Measurements from ENCODE around the gene PDE4B. TPM values are rescaled to one million over a fixed set of nuclear protein-coding genes. Genes with fewer than 3 reads are reported as not detected.

PDE4B gene
- total RNA-seq, 4 donors from 2014 or later = 3.7 to 16.6 (median 5.1) TPM

GRCh38 chr1:65826782-65827181 is 34.1 kb downstream of the PDE4B start:
- Histone ChIP-seq H3K27me3 (no peaks in the 10 kb centered on the region), H3K4me1 (no peaks in the 10 kb centered on the region), H3K27ac (replicated peaks in 1 of 4) (no peak overlapping the region), H3K9me3 (no peaks in the 10 kb centered on the region), H3K36me3 (no peaks in the 10 kb centered on the region), H3K4me3 (no peak overlapping the region)
- WGBS = 79% methylated on average over 3 of the region's 3 CpGs
- no peak for TF ChIP-seq POLR2A (IDR thresholded peaks at IDR 0.05; ENCODE audit: low read depth)
- no peak for TF ChIP-seq EP300 (IDR thresholded peaks at IDR 0.05)
- no peak for TF ChIP-seq POLR2AphosphoS5 (IDR thresholded peaks at IDR 0.05)
- TF ChIP-seq CTCF (IDR thresholded peaks at IDR 0.05) = no peak
- intact Hi-C loops (cut with DNase I) = no loop called here
- no peak for DNase-seq (ENCODE audit: extremely low spot score)

DNA sequence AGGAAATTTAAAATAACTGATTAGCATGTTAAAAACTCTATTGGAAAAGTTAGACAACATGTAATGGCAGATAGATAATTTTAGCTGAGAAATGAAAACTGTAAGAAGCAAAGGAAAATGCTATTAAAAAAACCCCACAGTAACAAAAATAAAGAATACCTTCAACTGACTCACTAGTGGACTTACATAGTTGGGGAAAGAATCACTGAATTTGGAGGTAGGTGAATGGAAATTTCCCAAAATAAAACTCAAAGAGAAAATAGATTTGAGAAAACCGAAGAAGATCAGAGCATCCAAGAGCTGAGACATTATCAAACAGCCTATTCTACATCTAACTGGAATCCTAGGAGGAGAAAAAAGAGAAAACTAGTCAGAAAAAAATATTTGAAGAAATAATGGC is 34.7 kb downstream of the PDE4B start:
- WGBS = 97% methylated on average over 1 of the region's 1 CpG
- no peak for DNase-seq (ENCODE audit: extremely low spot score)
- H3K4me3 ChIP-seq = no peak overlapping the region
- H3K9me3 ChIP-seq = no peaks in the 10 kb centered on the region
- TF ChIP-seq CTCF (IDR thresholded peaks at IDR 0.05) = no peak
- TF ChIP-seq POLR2A (IDR thresholded peaks at IDR 0.05; ENCODE audit: low read depth) = no peak
- TF ChIP-seq EP300 (IDR thresholded peaks at IDR 0.05) = no peak
- no peak for TF ChIP-seq POLR2AphosphoS5 (IDR thresholded peaks at IDR 0.05)
- no peak overlapping the region for H3K27ac ChIP-seq (replicated peaks in 1 of 4)
- no peaks in the 10 kb centered on the region for H3K27me3 ChIP-seq
- H3K4me1 ChIP-seq = no peaks in the 10 kb centered on the region
- no peaks in the 10 kb centered on the region for H3K36me3 ChIP-seq
- intact Hi-C loops (cut with DNase I) = no loop called here

GRCh38 chr1:65830306-65830705 is 37.6 kb downstream of the PDE4B start:
- TF ChIP-seq EP300 (IDR thresholded peaks at IDR 0.05) (no peak), POLR2A (IDR thresholded peaks at IDR 0.05; ENCODE audit: low read depth) (no peak)
- Histone ChIP-seq H3K4me3 (no peak overlapping the region), H3K9me3 (no peaks in the 10 kb centered on the region), H3K27ac (replicated peaks in 1 of 4) (no peak overlapping the region), H3K4me1 (no peaks in the 10 kb centered on the region), H3K36me3 (no peaks in the 10 kb centered on the region), H3K27me3 (no peaks in the 10 kb centered on the region)
- no peak for DNase-seq (ENCODE audit: extremely low spot score)
- intact Hi-C loops (cut with DNase I) = no loop called here
- WGBS = 70% methylated on average over 1 of the region's 1 CpG

GRCh38 chr1:65832296-65832695 is 39.6 kb downstream of the PDE4B start:
- TF ChIP-seq CTCF (IDR thresholded peaks at IDR 0.05) (no peak), POLR2AphosphoS5 (IDR thresholded peaks at IDR 0.05) (no peak), POLR2A (IDR thresholded peaks at IDR 0.05; ENCODE audit: low read depth) (no peak), EP300 (IDR thresholded peaks at IDR 0.05) (no peak)
- Histone ChIP-seq H3K4me1 (no peaks in the 10 kb centered on the region), H3K27ac (replicated peaks in 1 of 4) (no peak overlapping the region), H3K9me3 (no peaks in the 10 kb centered on the region), H3K27me3 (no peaks in the 10 kb centered on the region), H3K4me3 (no peak overlapping the region), H3K36me3 (no peaks in the 10 kb centered on the region)
- WGBS = 63% methylated on average over 3 of the region's 3 CpGs
- intact Hi-C loops (cut with DNase I) = no loop called here
- DNase-seq (ENCODE audit: extremely low spot score) = no peak

DNA sequence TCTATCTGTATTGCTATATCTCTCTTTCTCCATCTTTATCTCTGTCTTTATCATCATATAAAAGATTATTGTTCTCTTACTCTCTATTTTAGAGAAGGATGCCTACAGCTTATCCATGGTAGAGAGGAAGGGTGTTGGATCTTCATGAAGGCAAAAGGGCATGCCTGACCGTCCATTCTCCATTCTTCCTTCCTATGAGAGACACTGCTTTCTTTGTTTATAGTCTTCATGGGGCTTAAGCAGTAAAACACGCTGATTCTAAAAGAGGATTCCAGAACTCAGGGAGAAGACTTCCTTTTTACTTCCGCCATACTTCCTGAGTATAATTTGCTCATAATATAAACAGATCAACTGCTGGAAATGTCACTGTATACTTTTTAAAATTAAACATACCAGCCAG is 44.0 kb downstream of the PDE4B start:
- intact Hi-C loops (cut with DNase I) = no loop called here
- Histone ChIP-seq H3K9me3 (no peaks in the 10 kb centered on the region), H3K27me3 (no peaks in the 10 kb centered on the region), H3K4me3 (no peak overlapping the region), H3K27ac (replicated peaks in 1 of 4) (no peak overlapping the region), H3K36me3 (no peaks in the 10 kb centered on the region), H3K4me1 (no peaks in the 10 kb centered on the region)
- 50% methylated on average over 3 of the region's 3 CpGs for WGBS
- TF ChIP-seq EP300 (IDR thresholded peaks at IDR 0.05) = no peak
- no peak for TF ChIP-seq POLR2A (IDR thresholded peaks at IDR 0.05; ENCODE audit: low read depth)
- no peak for TF ChIP-seq POLR2AphosphoS5 (IDR thresholded peaks at IDR 0.05)
- no peak for TF ChIP-seq CTCF (IDR thresholded peaks at IDR 0.05)
- DNase-seq (ENCODE audit: extremely low spot score) = no peak

Measured in esophagus muscularis mucosa (tissue), 4 donors.